HepG2 (cell line): ENCODE results near the gene HOXD9. TPM values are rescaled to one million over a fixed set of nuclear protein-coding genes. Genes with fewer than 3 reads are reported as not detected.
A peak's percentile ranks its signal among the peaks of the same experiment; 100 is the strongest.

Source experiments
- AHR ChIP-seq: IDR thresholded peaks from 2 replicates; pipeline ENCODE4 v1.6.1; 2018; ENCODE audit warnings: missing genetic modification reagents, missing compliant biosample characterization
- CENPT ChIP-seq: sonication (generic); formaldehyde crosslinking; IDR thresholded peaks from 2 replicates; pipeline ENCODE4 v1.8.0; 2022; ENCODE audit warnings: low read depth, mild to moderate bottlenecking, moderate library complexity, missing genetic modification reagents
- CSRNP1 ChIP-seq: sonication (generic); formaldehyde crosslinking; IDR thresholded peaks from 2 replicates; pipeline ENCODE4 v1.8.1; 2023; ENCODE audit warnings: mild to moderate bottlenecking, missing genetic modification reagents
- E2F1 ChIP-seq: sonication (generic); formaldehyde crosslinking; IDR thresholded peaks from 2 replicates; pipeline ENCODE4 v1.5.0; 2020; ENCODE audit warnings: missing genetic modification reagents
- ESRRA ChIP-seq: sonication (generic); formaldehyde crosslinking; IDR thresholded peaks from 2 replicates; pipeline ENCODE4 v1.5.1; 2020; ENCODE audit warnings: mild to moderate bottlenecking, low read depth, missing genetic modification reagents
- GTF3A ChIP-seq: sonication (generic); formaldehyde crosslinking; conservative IDR thresholded peaks from 2 replicates; pipeline ENCODE4 v1.4.0; 2020; ENCODE audit warnings: mild to moderate bottlenecking, missing genetic modification reagents
- HCFC1 ChIP-seq: fragments of 150-350 bp; IDR thresholded peaks from 2 replicates; pipeline ENCODE4 v1.6.1; 2014; ENCODE audit warnings: low read depth, low read length
- HES4 ChIP-seq: sonication (generic); formaldehyde crosslinking; IDR thresholded peaks from 2 replicates; pipeline ENCODE4 v1.9.0; 2021; ENCODE audit warnings: mild to moderate bottlenecking, missing genetic modification reagents, borderline replicate concordance
- IRF2 ChIP-seq: IDR thresholded peaks from 2 replicates; pipeline ENCODE4 v1.6.1; 2018; ENCODE audit warnings: missing genetic modification reagents, missing compliant biosample characterization
- JDP2 ChIP-seq: sonication (generic); formaldehyde crosslinking; IDR thresholded peaks from 2 replicates; pipeline ENCODE4 v1.8.1; 2022; ENCODE audit warnings: missing genetic modification reagents, borderline replicate concordance
- MLX ChIP-seq: IDR thresholded peaks from 2 replicates; pipeline ENCODE4 v1.6.1; 2016
- MXD3 ChIP-seq: IDR thresholded peaks from 2 replicates; pipeline ENCODE4 v1.6.1; 2016; ENCODE audit warnings: mild to moderate bottlenecking, missing biosample characterization, missing genetic modification reagents
- PRMT3 ChIP-seq: sonication (generic); formaldehyde crosslinking; IDR thresholded peaks from 2 replicates; pipeline ENCODE4 v1.8.1; 2022; ENCODE audit warnings: low read depth, mild to moderate bottlenecking, moderate library complexity, missing genetic modification reagents, borderline replicate concordance
- SNAI1 ChIP-seq: sonication (generic); formaldehyde crosslinking; IDR thresholded peaks from 2 replicates; pipeline ENCODE4 v1.5.0; 2020; ENCODE audit warnings: mild to moderate bottlenecking, missing genetic modification reagents, borderline replicate concordance
- TEAD3 ChIP-seq: optimal IDR thresholded peaks from 2 replicates; pipeline ENCODE3; 2016; ENCODE audit warnings: borderline replicate concordance
- THAP11 ChIP-seq: IDR thresholded peaks from 2 replicates; pipeline ENCODE4 v1.6.1; 2016; ENCODE audit warnings: missing biosample characterization, missing genetic modification reagents
- ZBTB7B ChIP-seq: sonication (generic); formaldehyde crosslinking; IDR thresholded peaks from 2 replicates; pipeline ENCODE4 v1.4.0; 2020; ENCODE audit warnings: missing genetic modification reagents
- ZNF12 ChIP-seq: sonication (generic); formaldehyde crosslinking; IDR thresholded peaks from 2 replicates; pipeline ENCODE4 v1.5.0; 2020; ENCODE audit warnings: missing genetic modification reagents
- ZNF18 ChIP-seq: sonication (generic); formaldehyde crosslinking; IDR thresholded peaks from 2 replicates; pipeline ENCODE4 v1.8.0; 2022; ENCODE audit warnings: mild to moderate bottlenecking, missing genetic modification reagents; ENCODE audit not compliant: insufficient replicate concordance
- ZNF274 ChIP-seq: sonication (generic); formaldehyde crosslinking; IDR thresholded peaks from 2 replicates; pipeline ENCODE4 v1.5.1; 2020; ENCODE audit warnings: mild to moderate bottlenecking, missing genetic modification reagents
- ZNF34 ChIP-seq: sonication (generic); formaldehyde crosslinking; IDR thresholded peaks from 2 replicates; pipeline ENCODE4 v1.4.0; 2020; ENCODE audit warnings: mild to moderate bottlenecking, missing genetic modification reagents, borderline replicate concordance
- ZNF816 ChIP-seq: sonication (generic); formaldehyde crosslinking; IDR thresholded peaks from 2 replicates; pipeline ENCODE4 v1.8.0; 2022; ENCODE audit warnings: missing genetic modification reagents, mild to moderate bottlenecking, borderline replicate concordance
- polyA plus RNA-seq, 8 experiments: library from polyadenylated mRNA; depleted of rRNA in 3 of 8; stranded (reverse) in 7 of 8; unstranded in 1 of 8; fragments of >200 nt; fragmentation: Illumina TruSeq in 4 of 8; extraction: Trizol in 4 of 8; gene quantifications; 2 replicates each; pipeline versions ENCODE4 v1.2.1 to v1.2.3, GENCODE V29; 2011 to 2016; ENCODE audit warnings: low read depth in 4 of 8, missing spikeins in 1 of 8, mixed read lengths in 1 of 8; ENCODE audit not compliant: insufficient read depth in 1 of 8
- total RNA-seq, 5 experiments: library from RNA; depleted of rRNA; stranded (reverse); fragments of >200 nt; fragmentation: Illumina TruSeq; extraction: Trizol; gene quantifications; 2 replicates each; pipeline ENCODE4 v1.2.3, GENCODE V29; 2016; ENCODE audit warnings: low read depth in 1 of 5

Gene HOXD9
- total and polyA plus RNA-seq, 2 of the 13 experiments (the other 11 are each of a cell fraction or from before 2014, with no cell fraction given), result not detected

GRCh38 chr2:176140513-176141317 is 18.2 kb downstream of the HOXD9 start (continued):
- TF ChIP-seq CSRNP1 (CRISPR knock-in tag), result peak; percentile 47; the same call in 1 of the 2 replicates
- peak; percentile 57; the same call in 1 of the 2 replicates for TF ChIP-seq PRMT3 (CRISPR knock-in tag)
- peak; percentile 85 for TF ChIP-seq ZNF274 (CRISPR knock-in tag)
- peak; percentile 71 for TF ChIP-seq ZNF18 (CRISPR knock-in tag)
- TF ChIP-seq ZBTB7B (CRISPR knock-in tag), result peak; percentile 94
- TF ChIP-seq ZNF12 (CRISPR knock-in tag), result peak; percentile 30; the same call in 1 of the 2 replicates
- peak; percentile 42; the same call in 1 of the 2 replicates for TF ChIP-seq E2F1
- TF ChIP-seq MLX, result peak; percentile 39; the same call in 1 of the 2 replicates
- TF ChIP-seq CENPT (CRISPR knock-in tag), result 0 out of 2 replicates have a peak, but pooled peaks have one; percentile 58
- TF ChIP-seq AHR (CRISPR knock-in tag), result peak; percentile 83; the same call in 1 of the 2 replicates
- TF ChIP-seq ZNF34 (CRISPR knock-in tag), result 0 out of 2 replicates have a peak, but pooled peaks have one; percentile 33
- peak; percentile 47 for TF ChIP-seq TEAD3 (CRISPR knock-in tag)
- TF ChIP-seq IRF2 (CRISPR knock-in tag), result peak; percentile 64; the same call in 1 of the 2 replicates
- TF ChIP-seq ESRRA (CRISPR knock-in tag), result no peak
- TF ChIP-seq SNAI1 (CRISPR knock-in tag), result peak; percentile 36; the same call in 1 of the 2 replicates
- peak; percentile 86 for TF ChIP-seq GTF3A (CRISPR knock-in tag)
- TF ChIP-seq THAP11 (CRISPR knock-in tag), result peak; percentile 42; the same call in 1 of the 2 replicates
- TF ChIP-seq HCFC1, result peak; percentile 17; the same call in 1 of the 2 replicates
- TF ChIP-seq JDP2 (CRISPR knock-in tag), result no peak
- peak; percentile 76; the same call in 1 of the 2 replicates for TF ChIP-seq MXD3 (CRISPR knock-in tag)
- TF ChIP-seq HES4, result peak; percentile 70; the same call in 1 of the 2 replicates
- TF ChIP-seq ZNF816, result no peak
